OCI-LY3 (cell line): Measurements from ENCODE around the gene RREB1.

Experiments used
- H2AFZ ChIP-seq: fragments of 200-600, 300-600 bp; shearing (Covaris generic); 2 replicates; pipeline ENCODE4 v1.6.0; 2014; ENCODE audit warnings: antibody characterized with exemption, low read depth, low read length
- H3K27ac ChIP-seq: fragments of 200-600, 300-600 bp; sonication (generic); 2 replicates; pipeline ENCODE4 v1.5.1; 2014; ENCODE audit warnings: mild to moderate bottlenecking, low read length, moderate library complexity, mixed read lengths
- H3K27me3 ChIP-seq: fragments of 200-600, 300-600 bp; sonication (generic); 2 replicates; pipeline ENCODE4 v1.6.1; 2014; ENCODE audit warnings: low read depth, low read length, mixed read lengths
- H3K36me3 ChIP-seq: fragments of 200-600, 300-600 bp; sonication (generic); replicated peaks from 2 replicates; pipeline ENCODE3; 2014; ENCODE audit warnings: low read depth, low read length, mixed read lengths
- H3K4me1 ChIP-seq: fragments of 300-600, 200-600 bp; sonication (generic); 2 replicates; pipeline ENCODE4 v1.6.1; 2014; ENCODE audit warnings: low read length, mixed read lengths
- H3K4me2 ChIP-seq: fragments of 200-600, 300-600 bp; sonication (generic); 2 replicates; pipeline ENCODE4 v1.6.1; 2014; ENCODE audit warnings: low read length, mixed read lengths
- H3K4me3 ChIP-seq: fragments of 300-600, 200-600 bp; sonication (generic); 2 replicates; pipeline ENCODE4 v1.5.1; 2014; ENCODE audit warnings: antibody characterized with exemption, mild to moderate bottlenecking, low read length, moderate library complexity
- H3K79me2 ChIP-seq: fragments of 300-600, 200-600 bp; shearing (Covaris generic); 2 replicates; pipeline ENCODE4 v1.6.1; 2014; ENCODE audit warnings: mild to moderate bottlenecking, low read length, mixed read lengths
- H3K9ac ChIP-seq: fragments of 300-600, 200-600 bp; shearing (Covaris generic); 2 replicates; pipeline ENCODE4 v1.6.0; 2014; ENCODE audit warnings: mild to moderate bottlenecking, low read length, moderate library complexity
- H3K9me3 ChIP-seq: fragments of 200-600, 300-600 bp; shearing (Covaris generic); 2 replicates; pipeline ENCODE4 v1.6.1; 2014; ENCODE audit warnings: low read length, mixed read lengths; ENCODE audit not compliant: insufficient read depth
- H4K20me1 ChIP-seq: fragments of 200-600, 300-600 bp; sonication (generic); 2 replicates; pipeline ENCODE4 v1.6.1; 2016; ENCODE audit warnings: low read length, mixed read lengths; ENCODE audit not compliant: insufficient read depth
- CTCF ChIP-seq: fragments of 200-600, 300-600 bp; sonication (generic); IDR thresholded peaks from 2 replicates; pipeline ENCODE4 v1.5.1; 2014; ENCODE audit warnings: antibody characterized with exemption, low read length, low read depth
- EZH2phosphoT487 ChIP-seq: fragments of 200-600 bp; shearing (Covaris generic); IDR thresholded peaks from 2 replicates; pipeline ENCODE4 v1.6.1; 2018; ENCODE audit warnings: antibody characterized with exemption, mixed run types, low read depth

The RREB1 gene

GRCh38 chr6:7147051-7147671 is 39.4 kb downstream of the RREB1 start:
- Histone ChIP-seq H3K4me2 (peak overlapping the region; percentile 62), H3K9me3 (no peaks in the 10 kb centered on the region), H3K4me3 (0 out of 2 replicates have a peak overlapping the region, but pooled peaks have one; percentile 38), H3K27me3 (no peaks in the 10 kb centered on the region), H4K20me1 (peaks cover 85% of the 10 kb centered on the region), H3K36me3 (no peaks in the 10 kb centered on the region), H3K79me2 (peaks cover 98% of the 10 kb centered on the region), H2AFZ (no peak overlapping the region), H3K9ac (no peak overlapping the region), H3K27ac (no peak overlapping the region), H3K4me1 (peaks cover 77% of the 10 kb centered on the region)
- TF ChIP-seq CTCF, result no peak
- TF ChIP-seq EZH2phosphoT487, result no peak

GRCh38 chr6:7148100-7148822 is 40.5 kb downstream of the RREB1 start:
- Histone ChIP-seq H3K4me3 (no peak overlapping the region), H2AFZ (no peak overlapping the region), H4K20me1 (peaks cover 85% of the 10 kb centered on the region), H3K27me3 (no peaks in the 10 kb centered on the region), H3K4me1 (peaks cover 76% of the 10 kb centered on the region), H3K4me2 (no peak overlapping the region), H3K36me3 (no peaks in the 10 kb centered on the region), H3K79me2 (peaks cover 98% of the 10 kb centered on the region), H3K9ac (no peak overlapping the region), H3K27ac (no peak overlapping the region), H3K9me3 (no peaks in the 10 kb centered on the region)
- no peak for TF ChIP-seq EZH2phosphoT487
- no peak for TF ChIP-seq CTCF

- TF ChIP-seq EZH2phosphoT487 (no peak), CTCF (no peak)
- Histone ChIP-seq H3K36me3 (no peaks in the 10 kb centered on the region), H3K9me3 (no peaks in the 10 kb centered on the region), H4K20me1 (peaks cover 84% of the 10 kb centered on the region), H3K9ac (peak overlapping the region; percentile 9; the same call in 1 of the 2 replicates), H2AFZ (no peak overlapping the region), H3K4me3 (peak overlapping the region; percentile 60), H3K79me2 (peaks cover 96% of the 10 kb centered on the region), H3K27me3 (no peaks in the 10 kb centered on the region), H3K4me2 (peak overlapping the region; percentile 86), H3K27ac (no peak overlapping the region), H3K4me1 (peaks cover 75% of the 10 kb centered on the region)
These were observed 42.8 kb downstream of the RREB1 start for GRCh38 chr6:7150381-7151064.

GRCh38 chr6:7151381-7151780 is 43.6 kb downstream of the RREB1 start:
- TF ChIP-seq CTCF, result no peak
- TF ChIP-seq EZH2phosphoT487, result no peak
- H3K79me2 ChIP-seq, result peaks cover 96% of the 10 kb centered on the region
- H3K4me1 ChIP-seq, result peaks cover 75% of the 10 kb centered on the region
- H3K27ac ChIP-seq, result no peak overlapping the region
- H3K4me3 ChIP-seq, result no peak overlapping the region
- H2AFZ ChIP-seq, result no peak overlapping the region
- no peak overlapping the region for H3K9ac ChIP-seq
- H3K36me3 ChIP-seq, result peaks cover 2% of the 10 kb centered on the region
- no peaks in the 10 kb centered on the region for H3K27me3 ChIP-seq
- H4K20me1 ChIP-seq, result peaks cover 85% of the 10 kb centered on the region
- H3K9me3 ChIP-seq, result no peaks in the 10 kb centered on the region
- no peak overlapping the region for H3K4me2 ChIP-seq
